ENCODE data around the gene TBX15.

GRCh38 chr1:118958937-118959631 lies 29.1 kb downstream of the TBX15 start:
- TF ChIP-seq CTCF (IDR thresholded peaks at IDR 0.05; ENCODE audit: insufficient read depth, low read length, poor library complexity, severe bottlenecking) (no peak), EZH2phosphoT487 (conservative IDR thresholded peaks at IDR 0.05; ENCODE audit: low read length) (no peak)

Measured in SU-DHL-6 (cell line).